Measurements from ENCODE around the gene RAB9A. TPM values are rescaled to one million over a fixed set of nuclear protein-coding genes. Genes with fewer than 3 reads are reported as not detected.
"Not testable (repeated sequence)": the region's sequence is repeated elsewhere in the genome, so short reads cannot be mapped to it uniquely, and the experiment has no call there.

Gene RAB9A
- polyA plus RNA-seq (2014; cell fraction: cytosol; rRNA removed) = 19.4 and 20.2 TPM in 2 replicates
- 5.5 and 14.3 TPM in 2 replicates for polyA plus RNA-seq (2014; cell fraction: nucleus; rRNA removed)

- DNase-seq (ENCODE audit: low spot score) = peak; percentile 71
Observed at GRCh38 chrX:13688958-13689740, at the start of gene RAB9A. Gene RAB9A, plus strand, starts transcription at chrX:13689128. Its CDS starts 19,619 bp downstream, at chrX:13708747.

- DNase-seq (ENCODE audit: low spot score) = not testable (repeated sequence)
Observed at GRCh38 chrX:13641684-13642083, 47.2 kb upstream of the RAB9A start.

GRCh38 chrX:13645464-13646153 lies 43.3 kb upstream of the RAB9A start:
- no peak for DNase-seq (ENCODE audit: low spot score)

GRCh38 chrX:13646154-13646549 lies 42.8 kb upstream of the RAB9A start:
- peak; percentile 15 for DNase-seq (ENCODE audit: low spot score)

- peak; percentile 5 for DNase-seq (ENCODE audit: low spot score)
Observed at GRCh38 chrX:13647709-13648212, 41.2 kb upstream of the RAB9A start.

- DNase-seq (ENCODE audit: low spot score) = not testable (repeated sequence)
Observed at GRCh38 chrX:13648336-13648735, 40.6 kb upstream of the RAB9A start.

GRCh38 chrX:13649838-13650237 lies 39.1 kb upstream of the RAB9A start:
- DNase-seq (ENCODE audit: low spot score) = no peak

- no peak for DNase-seq (ENCODE audit: low spot score)
Observed at GRCh38 chrX:13650318-13650717, 38.6 kb upstream of the RAB9A start.

GRCh38 chrX:13651150-13651549 lies 37.8 kb upstream of the RAB9A start:
- DNase-seq (ENCODE audit: low spot score) = no peak

- DNase-seq (ENCODE audit: low spot score) = no peak
Observed at GRCh38 chrX:13652287-13652793, 36.6 kb upstream of the RAB9A start.

GRCh38 chrX:13652850-13653693 lies 35.9 kb upstream of the RAB9A start, which contains the start of gene TCEANC:
Gene TCEANC, plus strand, starts transcription at chrX:13653141. Its CDS starts 9,368 bp downstream, at chrX:13662509.
- DNase-seq (ENCODE audit: low spot score) = peak; percentile 95

- DNase-seq (ENCODE audit: low spot score) = no peak
Observed at GRCh38 chrX:13654116-13654515, 34.8 kb upstream of the RAB9A start.

GRCh38 chrX:13655674-13656073 lies 33.3 kb upstream of the RAB9A start:
- DNase-seq (ENCODE audit: low spot score) = no peak

GRCh38 chrX:13658602-13659001 lies 30.3 kb upstream of the RAB9A start:
- DNase-seq (ENCODE audit: low spot score) = peak; percentile 3

- no peak for DNase-seq (ENCODE audit: low spot score)
Observed at GRCh38 chrX:13659063-13659462, 29.9 kb upstream of the RAB9A start.

- DNase-seq (ENCODE audit: low spot score) = no peak
Observed at GRCh38 chrX:13661735-13662288, 27.1 kb upstream of the RAB9A start.

GRCh38 chrX:13662355-13662791 lies 26.6 kb upstream of the RAB9A start:
- no peak for DNase-seq (ENCODE audit: low spot score)

- no peak for DNase-seq (ENCODE audit: low spot score)
Observed at GRCh38 chrX:13664020-13664419, 24.9 kb upstream of the RAB9A start.

- DNase-seq (ENCODE audit: low spot score) = no peak
Observed at GRCh38 chrX:13666836-13667235, 22.1 kb upstream of the RAB9A start.

- DNase-seq (ENCODE audit: low spot score) = no peak
Observed at GRCh38 chrX:13667919-13668318, 21.0 kb upstream of the RAB9A start.

- no peak for DNase-seq (ENCODE audit: low spot score)
Observed at GRCh38 chrX:13669246-13669737, 19.6 kb upstream of the RAB9A start.

Measured in SK-N-DZ (cell line).